ENCODE data around the gene SSTR3. TPM values are rescaled to one million over a fixed set of nuclear protein-coding genes. Genes with fewer than 3 reads are reported as not detected.

Gene SSTR3
- total RNA-seq, 1 experiment from 2014 or later = not detected

- Mint-ChIP-seq H3K27me3 (ENCODE audit: insufficient read depth, unreplicated experiment) (peaks cover 33% of the 10 kb centered on the region), H3K9me3 (ENCODE audit: unreplicated experiment) (peaks cover 11% of the 10 kb centered on the region), H3K36me3 (ENCODE audit: insufficient read depth, unreplicated experiment) (no peaks in the 10 kb centered on the region), H3K27ac (ENCODE audit: low read depth, unreplicated experiment) (no peak overlapping the region), H3K4me3 (ENCODE audit: unreplicated experiment) (no peak overlapping the region), H3K4me1 (ENCODE audit: insufficient read depth, unreplicated experiment) (no peaks in the 10 kb centered on the region)
- intact Hi-C loops (cut with micrococcal nuclease) = no loop called here
- no peak for TF ChIP-seq CTCF (IDR thresholded peaks at IDR 0.05; ENCODE audit: unreplicated experiment)
- POLR2A ChIA-PET = interaction anchor here (1.3 kb wide), 1 partner anchor 37 kb away, joined by 3 read pairs; no protein-coding TSS in a partner anchor
- CTCF ChIA-PET = interaction anchor here (0.9 to 1.0 kb wide), 2 partner anchors 40 to 83 kb away, joined by 3 read pairs; no protein-coding TSS in a partner anchor
- DNase-seq (ENCODE audit: unreplicated experiment) = no peak
- BruUV-seq (replicated peaks) = no TSS peak
These were observed 52.2 kb downstream of the SSTR3 start for GRCh38 chr22:37160027-37160426.

DNA sequence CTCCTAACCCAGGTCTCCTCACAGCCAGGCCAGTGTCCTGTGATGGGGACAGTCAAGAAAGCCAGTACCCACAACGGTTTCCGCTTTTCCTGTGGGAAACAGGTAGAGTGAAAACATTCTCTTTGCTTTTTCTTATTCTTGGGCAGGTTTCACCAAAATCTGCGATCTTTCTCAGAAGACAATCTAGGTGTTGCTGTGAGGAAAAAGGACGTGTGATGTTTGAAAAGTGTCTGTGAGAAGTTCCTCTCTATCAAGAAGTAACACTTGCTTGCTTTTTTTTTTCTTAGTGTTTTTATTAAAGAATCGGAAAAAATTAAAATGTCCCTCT is 53.4 kb downstream of the SSTR3 start:
- intact Hi-C loops (cut with micrococcal nuclease) = no loop called here

GRCh38 chr22:37157516-37158285 is 54.6 kb downstream of the SSTR3 start:
- CTCF ChIA-PET = interaction anchor here (1.4 to 1.8 kb wide), 2 partner anchors 8 to 42 kb away, joined by 7 to 9 read pairs; no protein-coding TSS in a partner anchor
- no peak for DNase-seq (ENCODE audit: unreplicated experiment)
- POLR2A ChIA-PET = interaction anchor here (0.6 to 1.4 kb wide), 2 partner anchors 13 to 40 kb away, joined by 3 to 4 read pairs; no protein-coding TSS in a partner anchor
- H3K4me1 Mint-ChIP-seq (ENCODE audit: insufficient read depth, unreplicated experiment) = no peaks in the 10 kb centered on the region
- no TSS peak for BruUV-seq (replicated peaks)
- no peak overlapping the region for H3K4me3 Mint-ChIP-seq (ENCODE audit: unreplicated experiment)
- no peak overlapping the region for H3K27ac Mint-ChIP-seq (ENCODE audit: low read depth, unreplicated experiment)
- intact Hi-C loops (cut with micrococcal nuclease) = no loop called here
- no peak for TF ChIP-seq CTCF (IDR thresholded peaks at IDR 0.05; ENCODE audit: unreplicated experiment)
- H3K27me3 Mint-ChIP-seq (ENCODE audit: insufficient read depth, unreplicated experiment) = peaks cover 33% of the 10 kb centered on the region
- no peaks in the 10 kb centered on the region for H3K36me3 Mint-ChIP-seq (ENCODE audit: insufficient read depth, unreplicated experiment)
- peaks cover 13% of the 10 kb centered on the region for H3K9me3 Mint-ChIP-seq (ENCODE audit: unreplicated experiment)

More for the DNA sequence above, 53.4 kb downstream of the SSTR3 start:
- no peak overlapping the region for H3K27ac Mint-ChIP-seq (ENCODE audit: low read depth, unreplicated experiment)
- no TSS peak for BruUV-seq (replicated peaks)
- no peak for DNase-seq (ENCODE audit: unreplicated experiment)
- H3K9me3 Mint-ChIP-seq (ENCODE audit: unreplicated experiment) = peaks cover 13% of the 10 kb centered on the region
- H3K4me1 Mint-ChIP-seq (ENCODE audit: insufficient read depth, unreplicated experiment) = no peaks in the 10 kb centered on the region
- ChIA-PET POLR2A (no interaction called here), CTCF (no interaction called here)
- no peak overlapping the region for H3K4me3 Mint-ChIP-seq (ENCODE audit: unreplicated experiment)
- H3K27me3 Mint-ChIP-seq (ENCODE audit: insufficient read depth, unreplicated experiment) = peaks cover 33% of the 10 kb centered on the region
- no peak for TF ChIP-seq CTCF (IDR thresholded peaks at IDR 0.05; ENCODE audit: unreplicated experiment)
- H3K36me3 Mint-ChIP-seq (ENCODE audit: insufficient read depth, unreplicated experiment) = no peaks in the 10 kb centered on the region

DNA sequence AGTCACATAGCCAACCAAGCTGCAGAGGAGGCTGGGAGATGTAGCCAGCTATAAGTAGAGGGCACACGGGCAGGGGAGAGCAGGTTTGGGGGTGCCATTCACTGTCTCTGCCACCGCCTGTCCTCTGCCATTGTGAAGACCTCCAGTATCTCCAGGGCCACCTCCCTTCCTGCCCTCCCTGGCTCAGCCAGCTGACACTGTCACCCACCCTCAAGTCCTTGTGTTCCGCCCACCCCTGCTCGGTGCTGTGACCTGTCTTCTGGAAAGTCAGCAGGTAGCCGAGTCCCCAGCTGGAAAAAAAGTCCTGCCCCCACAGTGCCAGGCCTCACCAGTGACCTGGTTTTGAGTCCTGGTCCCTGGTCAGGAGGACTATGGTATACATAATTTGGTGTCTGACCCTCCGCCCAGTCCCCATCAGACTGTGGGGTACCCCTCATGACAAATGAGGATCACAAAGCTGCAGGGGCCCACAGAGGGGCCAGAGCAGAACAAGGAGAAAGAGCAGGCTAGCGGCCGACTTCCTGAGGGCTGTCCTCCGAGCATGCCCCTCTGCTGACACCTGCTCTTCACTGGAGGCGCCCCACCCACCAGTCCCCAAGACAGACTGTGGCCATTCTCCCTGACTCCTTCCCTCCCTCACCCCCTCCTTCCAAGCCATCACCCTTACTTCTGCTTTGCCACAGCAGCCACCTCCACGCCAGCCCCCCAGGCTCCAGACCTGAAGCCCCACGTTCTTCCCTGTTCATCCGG is 55.4 kb downstream of the SSTR3 start:
- BruUV-seq (replicated peaks) = no TSS peak
- Mint-ChIP-seq H3K27me3 (ENCODE audit: insufficient read depth, unreplicated experiment) (peaks cover 33% of the 10 kb centered on the region), H3K27ac (ENCODE audit: low read depth, unreplicated experiment) (no peak overlapping the region), H3K9me3 (ENCODE audit: unreplicated experiment) (peaks cover 20% of the 10 kb centered on the region), H3K4me3 (ENCODE audit: unreplicated experiment) (no peak overlapping the region), H3K36me3 (ENCODE audit: insufficient read depth, unreplicated experiment) (no peaks in the 10 kb centered on the region), H3K4me1 (ENCODE audit: insufficient read depth, unreplicated experiment) (no peaks in the 10 kb centered on the region)
- TF ChIP-seq CTCF (IDR thresholded peaks at IDR 0.05; ENCODE audit: unreplicated experiment) = no peak
- DNase-seq (ENCODE audit: unreplicated experiment) = no peak
- ChIA-PET POLR2A (interaction anchor here (1.4 kb wide), 1 partner anchor 12 kb away, joined by 4 read pairs; no protein-coding TSS in a partner anchor), CTCF (interaction anchor here (0.6 to 1.8 kb wide), 6 partner anchors 9 to 157 kb away, joined by 3 to 9 read pairs (median 5); no protein-coding TSS in a partner anchor)
- intact Hi-C loops (cut with micrococcal nuclease) = no loop called here

Data from MCF 10A (cell line).